ENCODE data around the gene FOXP4.

DNA sequence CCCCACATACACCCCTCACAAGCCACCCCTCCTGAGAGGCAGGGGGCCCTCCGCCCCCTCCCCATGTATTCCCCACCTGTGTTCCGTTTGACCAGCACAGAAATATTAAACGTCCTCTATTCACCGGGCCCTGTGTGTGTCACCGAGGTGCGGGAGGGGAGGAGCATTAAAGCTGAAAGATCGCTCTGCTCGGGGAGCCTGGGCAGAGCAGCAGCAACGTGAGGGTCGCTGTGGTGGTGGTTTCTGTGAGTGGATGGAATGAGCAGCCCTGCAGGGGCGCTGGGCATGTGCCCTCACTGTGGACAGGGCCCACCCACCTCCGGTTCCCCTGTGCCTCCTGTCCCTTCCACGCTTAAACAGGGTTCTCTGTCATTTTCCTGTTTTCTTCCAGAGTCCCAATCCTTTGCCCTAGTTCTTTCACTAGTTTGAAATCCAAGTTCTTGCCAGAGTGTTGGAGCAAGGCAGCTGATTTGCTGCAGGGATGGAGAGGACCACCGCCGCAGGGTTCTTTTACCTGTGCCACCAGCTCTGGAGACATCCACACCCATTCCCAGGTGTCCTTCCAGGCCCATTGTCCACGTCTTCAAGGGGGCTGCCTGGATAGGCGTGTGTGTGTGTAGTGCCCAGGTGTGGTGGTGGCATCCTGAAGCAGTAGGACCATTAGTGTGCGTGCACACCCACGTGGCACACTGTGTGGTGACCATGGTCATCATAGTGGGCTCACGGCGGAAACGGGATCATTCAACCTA lies 54.5 kb downstream of the FOXP4 start:
- no peak for TF ChIP-seq CTCF (IDR thresholded peaks at IDR 0.05 in 8 of 11, conservative IDR thresholded peaks at IDR 0.05 in 3 of 11)
- TF ChIP-seq POLR2A (IDR thresholded peaks at IDR 0.05) = no peak
- no peak for TF ChIP-seq POLR2AphosphoS5 (IDR thresholded peaks at IDR 0.05)

Measured in spleen (tissue), 7 donors.